Vagina (tissue), 2 donors: ENCODE data around the gene RXFP2.

Experiments
- POLR2A ChIP-seq, 2 donors: fragments of 450-650 bp; IDR thresholded peaks; one replicate each; pipeline ENCODE4 v1.6.1; 2017; ENCODE audit warnings: antibody characterized with exemption in 2 of 2, mild to moderate bottlenecking in 2 of 2, moderate library complexity in 2 of 2
- POLR2AphosphoS5 ChIP-seq, 2 donors: sonication (generic); formaldehyde crosslinking; IDR thresholded peaks; one replicate each; pipeline ENCODE4 v1.9.0; 2017; ENCODE audit warnings: antibody characterized with exemption in 2 of 2, mild to moderate bottlenecking in 2 of 2, low read depth in 1 of 2; ENCODE audit not compliant: insufficient read depth in 1 of 2
- TF ChIP-seq, protein P1 (sequence below), 3 experiments: fragments of 450-650 bp in 2 of 3; fragments of 200-600 bp in 1 of 3; sonication (generic) in 1 of 3; IDR thresholded peaks; one replicate each; pipeline ENCODE4 v1.5.1; 2017 to 2019; ENCODE audit warnings: antibody characterized with exemption in 3 of 3, mild to moderate bottlenecking in 2 of 3, moderate library complexity in 2 of 3

DNA sequence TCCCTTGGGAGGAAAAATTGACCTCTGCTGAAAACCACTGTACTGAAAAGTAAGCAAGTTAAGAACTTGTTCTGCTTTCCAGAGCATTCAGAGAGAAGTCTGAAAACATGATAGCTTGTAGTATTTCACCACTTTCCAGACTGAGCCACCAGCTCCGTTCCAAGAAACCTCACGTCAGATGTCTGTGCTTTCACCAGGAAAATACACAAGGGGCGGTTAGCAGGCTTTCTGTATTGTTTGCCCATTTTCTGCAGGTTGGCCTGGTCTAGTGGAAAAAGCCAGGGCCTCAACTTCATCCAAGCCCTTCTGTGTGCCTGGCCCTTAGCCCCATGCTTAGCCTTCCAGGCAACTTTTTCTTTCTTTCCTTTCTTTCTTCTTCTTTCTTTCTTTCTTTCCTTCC is 36.4 kb downstream of the RXFP2 start:
- TF ChIP-seq, protein P1, sequence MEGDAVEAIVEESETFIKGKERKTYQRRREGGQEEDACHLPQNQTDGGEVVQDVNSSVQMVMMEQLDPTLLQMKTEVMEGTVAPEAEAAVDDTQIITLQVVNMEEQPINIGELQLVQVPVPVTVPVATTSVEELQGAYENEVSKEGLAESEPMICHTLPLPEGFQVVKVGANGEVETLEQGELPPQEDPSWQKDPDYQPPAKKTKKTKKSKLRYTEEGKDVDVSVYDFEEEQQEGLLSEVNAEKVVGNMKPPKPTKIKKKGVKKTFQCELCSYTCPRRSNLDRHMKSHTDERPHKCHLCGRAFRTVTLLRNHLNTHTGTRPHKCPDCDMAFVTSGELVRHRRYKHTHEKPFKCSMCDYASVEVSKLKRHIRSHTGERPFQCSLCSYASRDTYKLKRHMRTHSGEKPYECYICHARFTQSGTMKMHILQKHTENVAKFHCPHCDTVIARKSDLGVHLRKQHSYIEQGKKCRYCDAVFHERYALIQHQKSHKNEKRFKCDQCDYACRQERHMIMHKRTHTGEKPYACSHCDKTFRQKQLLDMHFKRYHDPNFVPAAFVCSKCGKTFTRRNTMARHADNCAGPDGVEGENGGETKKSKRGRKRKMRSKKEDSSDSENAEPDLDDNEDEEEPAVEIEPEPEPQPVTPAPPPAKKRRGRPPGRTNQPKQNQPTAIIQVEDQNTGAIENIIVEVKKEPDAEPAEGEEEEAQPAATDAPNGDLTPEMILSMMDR (IDR thresholded peaks at IDR 0.05) = no peak
- no peak for TF ChIP-seq POLR2A (IDR thresholded peaks at IDR 0.05)
- no peak for TF ChIP-seq POLR2AphosphoS5 (IDR thresholded peaks at IDR 0.05; ENCODE audit: insufficient read depth in 1 of 2, low read depth in 1 of 2)
